Posterior vena cava (tissue), 2 donors: Measurements from ENCODE around the gene GPX2. TPM values are rescaled to one million over a fixed set of nuclear protein-coding genes. Genes with fewer than 3 reads are reported as not detected.

ENCODE experiments used
- DNase-seq: peaks from one replicate; pipeline ENCODE4 v3.0.0-alpha.2; 2020; ENCODE audit warnings: low spot score
- intact Hi-C, 2 donors: fragments of 100-400 bp; cut with DNase I; formaldehyde crosslinking; loops; one replicate each; pipeline versions ENCODE4 v1.14.1 to v1.14.2; 2022 to 2023
- total RNA-seq, 2 donors: library from RNA; stranded (reverse); fragmentation: NEBNext Ultra II Directional; extraction: Animal tissue kit (Norgen Biotek cat#: 25700); gene quantifications; one replicate each; pipeline ENCODE4 v1.2.1, GENCODE V29; 2021
- donor health status: DM: yes; HTN: yes; CAD: no.
- donor health status: DM: yes; HTN: yes; CAD: no.

GPX2 gene
- total RNA-seq, 2 donors from 2014 or later: not detected

DNA sequence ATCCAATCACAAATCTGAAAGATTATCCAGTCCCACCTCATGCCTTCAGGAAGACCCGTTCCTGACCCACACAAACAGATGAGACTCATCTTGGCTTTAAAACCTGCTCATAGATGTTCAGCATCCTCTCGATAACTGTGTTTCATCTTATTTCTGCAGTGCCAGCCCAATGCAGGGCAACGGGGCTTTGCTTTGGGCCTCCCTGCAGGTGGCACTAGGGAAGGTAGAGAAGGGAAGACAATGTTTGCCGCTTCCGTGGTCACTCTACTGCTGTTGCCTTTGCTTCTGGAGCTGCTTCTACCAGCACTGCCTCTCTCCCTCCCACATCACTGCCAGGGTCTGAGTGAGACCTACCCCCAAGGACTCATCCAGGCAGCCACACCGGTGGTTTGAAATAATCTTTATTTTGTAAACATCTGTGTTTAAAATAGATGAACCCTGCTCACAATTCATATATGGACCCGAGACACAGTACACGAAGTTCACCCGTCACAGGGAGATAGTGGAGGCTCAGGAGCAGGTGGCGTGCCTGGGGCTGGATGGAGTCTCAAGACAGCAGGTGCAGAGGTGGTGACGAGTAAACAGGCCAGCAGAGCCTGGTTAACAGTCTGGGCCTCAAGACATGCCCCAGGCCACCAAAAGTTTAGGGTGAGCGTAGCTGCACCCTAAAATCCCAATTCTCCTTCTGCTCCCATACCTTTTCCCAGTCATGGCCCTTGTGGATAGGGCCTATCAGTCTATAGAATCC lies 3.1 kb upstream of the GPX2 start:
- DNase-seq: no peak
- intact Hi-C loops: no loop called here

DNA sequence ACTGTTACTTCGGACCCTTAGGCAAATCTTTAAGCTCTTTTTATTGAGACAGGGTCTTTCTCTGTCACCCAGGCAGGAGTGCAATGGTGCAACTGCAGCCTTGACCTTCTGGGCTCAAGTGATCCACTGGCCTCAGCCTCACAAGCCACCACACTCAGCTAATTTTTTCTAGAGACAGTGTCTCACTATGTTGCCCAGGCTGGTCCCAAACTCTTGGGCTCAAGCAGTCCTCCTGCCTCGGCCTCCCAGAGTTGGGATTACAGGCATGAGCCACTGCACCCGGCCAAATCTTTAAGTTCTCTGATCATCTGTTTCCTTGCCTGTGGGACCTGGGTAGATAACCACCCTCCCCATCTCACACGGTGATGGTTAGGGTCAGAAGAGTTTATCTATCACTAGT lies 2.3 kb upstream of the GPX2 start:
- DNase-seq: no peak
- intact Hi-C loops: no loop called here

DNA sequence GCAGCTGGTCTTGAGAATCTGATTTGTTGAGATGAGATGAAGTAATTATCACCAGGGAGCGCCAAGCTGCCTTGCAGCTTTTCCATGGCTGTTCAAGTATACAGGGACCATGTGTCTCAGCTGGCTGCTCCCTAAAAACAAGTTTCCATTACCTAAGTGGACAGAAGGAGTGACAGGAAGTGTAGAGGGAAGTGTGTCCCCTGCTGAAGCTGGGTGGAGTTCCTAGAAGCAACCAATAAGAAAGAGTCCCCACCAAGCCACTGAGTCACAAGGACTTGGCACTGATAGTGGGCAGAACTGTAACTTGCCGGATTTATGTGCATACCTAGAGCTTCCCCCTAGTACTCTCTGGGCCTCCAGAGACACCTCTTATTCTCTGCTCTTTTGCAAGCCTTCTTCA lies 1.5 kb upstream of the GPX2 start:
- DNase-seq: no peak
- intact Hi-C loops: no loop called here

DNA sequence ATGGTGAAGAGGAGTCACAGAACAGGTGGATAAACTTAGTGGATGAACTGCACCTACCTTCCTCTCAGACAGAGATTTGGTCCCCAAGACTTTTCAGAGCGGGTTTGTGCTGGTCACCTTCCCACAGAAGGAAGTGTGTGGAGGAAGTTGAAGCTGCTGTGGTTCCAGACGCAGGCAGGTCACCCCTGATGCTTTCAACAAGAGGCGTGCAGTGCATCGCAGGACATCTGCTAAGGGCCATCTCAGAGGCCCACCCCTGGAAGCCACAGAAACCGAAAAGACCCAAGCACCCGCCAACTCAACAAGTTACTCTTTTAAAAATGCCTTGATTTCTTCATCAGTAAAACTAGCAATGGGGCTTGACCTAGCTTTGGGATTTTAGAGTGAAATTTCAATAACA lies 1.0 kb upstream of the GPX2 start:
- intact Hi-C loops: no loop called here
- DNase-seq: no peak

DNA sequence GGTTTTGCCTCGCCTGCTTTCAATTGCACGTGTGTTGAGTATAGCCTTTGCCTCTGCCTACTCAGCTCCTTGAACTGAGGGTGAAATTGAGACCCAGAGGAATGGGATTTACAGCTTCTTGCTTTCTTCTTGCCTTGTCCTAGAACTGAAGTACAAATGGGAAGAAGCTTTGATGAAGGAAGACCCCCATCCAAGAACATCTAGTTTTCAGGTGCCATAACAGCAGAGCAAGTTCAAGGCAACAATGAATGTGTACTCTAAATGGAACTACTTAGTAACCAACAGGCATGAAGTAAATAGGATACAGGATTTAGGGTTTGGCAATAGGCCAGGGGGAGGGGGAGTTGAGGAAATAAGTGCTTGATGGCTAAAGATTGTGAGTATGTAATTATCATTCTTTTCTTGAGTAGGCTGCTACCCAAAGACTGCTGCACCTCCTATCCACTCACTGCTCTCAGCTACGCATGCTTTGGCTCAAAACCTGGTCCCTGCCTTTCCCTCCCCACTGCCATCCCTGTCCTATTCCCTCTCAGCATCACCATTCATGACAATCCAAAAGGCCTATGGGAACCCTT lies 2.1 kb downstream of the GPX2 start:
- intact Hi-C loops: no loop called here
- DNase-seq: no peak

DNA sequence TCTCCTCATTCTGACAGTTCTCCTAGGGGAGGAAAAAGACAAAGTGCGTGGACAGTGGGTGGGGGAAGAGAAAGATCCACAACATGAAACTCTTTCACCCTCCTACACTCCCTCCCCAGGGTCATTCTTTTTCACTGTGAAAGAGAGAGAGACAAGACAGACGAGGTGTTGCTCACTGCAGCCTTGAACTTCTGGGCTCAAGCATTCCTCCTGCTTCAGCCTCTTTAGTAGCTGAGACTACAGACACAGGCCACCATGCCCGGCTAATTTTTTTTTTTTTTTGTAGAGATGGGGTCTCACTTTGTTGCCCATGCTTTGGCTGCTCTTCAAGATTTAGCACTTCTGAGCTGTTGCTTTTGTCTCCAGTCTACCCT lies 2.7 kb downstream of the GPX2 start:
- intact Hi-C loops: no loop called here
- DNase-seq: no peak

DNA sequence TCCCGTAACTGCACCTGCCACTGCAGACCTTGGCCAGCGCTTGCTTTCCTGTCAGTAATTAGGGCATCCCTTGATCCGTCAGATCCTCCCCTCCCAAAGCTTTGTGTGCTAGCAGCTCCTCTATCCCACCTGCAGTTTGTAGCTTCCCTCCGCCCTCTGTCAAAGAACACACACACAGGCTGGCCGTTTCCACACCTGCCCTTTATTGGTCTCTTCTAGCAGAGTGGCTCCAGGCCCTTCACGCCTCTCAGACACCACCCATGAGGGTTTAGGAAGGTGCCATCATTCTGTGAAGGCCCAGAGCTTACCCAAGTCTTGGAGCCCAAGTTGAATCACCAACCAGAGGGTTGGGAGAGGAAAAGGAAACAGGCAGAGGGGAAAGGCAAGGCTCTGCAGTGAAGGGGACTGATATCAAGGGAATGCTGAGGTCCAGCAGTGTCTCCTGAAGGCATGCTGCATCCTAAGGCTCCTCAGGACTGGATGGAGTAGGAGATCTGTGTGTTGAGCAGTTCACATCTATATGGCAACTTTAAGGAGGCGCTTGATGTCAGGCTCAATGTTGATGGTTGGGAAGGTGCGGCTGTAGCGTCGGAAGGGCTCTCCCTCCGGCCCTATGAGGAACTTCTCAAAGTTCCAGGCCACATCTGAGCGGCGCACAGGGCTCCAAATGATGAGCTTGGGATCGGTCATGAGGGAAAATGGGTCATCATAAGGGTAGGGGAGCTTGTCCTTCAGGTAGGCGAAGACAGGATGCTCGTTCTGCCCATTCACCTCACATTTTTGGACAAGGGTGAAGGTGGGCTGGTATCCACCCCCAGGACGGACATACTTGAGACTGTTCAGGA lies 3.4 kb downstream of the GPX2 start:
- intact Hi-C loops: no loop called here

DNA sequence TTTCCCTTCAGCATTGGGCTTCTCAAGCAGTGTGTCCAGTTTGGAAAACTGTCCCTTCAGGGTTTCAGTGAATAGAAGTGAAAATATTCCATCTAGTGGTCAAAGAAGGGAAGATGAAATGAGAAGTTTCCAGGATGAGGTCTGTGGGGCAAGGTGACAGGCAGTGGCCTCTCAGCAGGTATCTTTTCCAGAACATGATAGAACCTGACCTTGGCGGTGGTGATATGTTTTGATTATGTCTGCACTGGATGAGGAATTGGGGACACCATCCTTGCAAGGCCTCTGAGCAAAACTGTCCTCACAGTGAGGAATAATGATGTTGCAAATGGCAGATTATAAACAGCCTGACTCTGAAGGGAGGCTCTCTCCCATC lies 4.7 kb downstream of the GPX2 start:
- intact Hi-C loops: no loop called here
- DNase-seq: no peak

More for the DNA sequence above, 3.4 kb downstream of the GPX2 start:
- no peak for DNase-seq

DNA sequence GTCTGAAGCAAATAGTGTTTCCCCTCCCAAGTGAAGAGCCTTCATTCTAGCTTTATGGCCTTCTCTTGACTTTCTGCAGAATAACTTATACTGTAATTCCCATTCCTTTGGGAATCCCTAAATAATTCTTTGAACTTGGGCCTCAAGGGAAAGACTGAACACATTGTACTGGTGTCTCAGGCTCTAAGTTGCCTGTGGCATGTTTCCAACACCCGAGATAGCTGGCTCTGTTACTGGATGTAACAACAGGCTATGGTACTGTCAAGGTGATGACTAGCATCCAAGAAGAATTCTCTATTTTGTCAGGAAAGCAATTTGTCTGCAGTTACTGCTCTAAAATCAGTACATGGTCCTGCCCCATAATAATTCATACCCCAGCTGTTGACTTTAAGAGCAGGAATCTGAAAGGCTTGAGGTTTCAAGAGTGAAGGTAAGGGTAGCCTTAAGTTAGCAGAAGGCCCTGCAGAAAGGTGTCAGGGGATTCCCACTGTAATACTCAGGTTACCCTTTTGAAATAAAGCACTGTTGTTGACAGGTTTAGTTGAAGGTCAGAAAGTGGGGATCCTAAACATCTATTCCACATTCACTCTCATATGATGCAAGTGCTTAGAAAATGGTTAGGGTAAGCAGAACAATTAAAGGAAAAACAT lies 5.2 kb downstream of the GPX2 start:
- no peak for DNase-seq
- intact Hi-C loops: no loop called here

DNA sequence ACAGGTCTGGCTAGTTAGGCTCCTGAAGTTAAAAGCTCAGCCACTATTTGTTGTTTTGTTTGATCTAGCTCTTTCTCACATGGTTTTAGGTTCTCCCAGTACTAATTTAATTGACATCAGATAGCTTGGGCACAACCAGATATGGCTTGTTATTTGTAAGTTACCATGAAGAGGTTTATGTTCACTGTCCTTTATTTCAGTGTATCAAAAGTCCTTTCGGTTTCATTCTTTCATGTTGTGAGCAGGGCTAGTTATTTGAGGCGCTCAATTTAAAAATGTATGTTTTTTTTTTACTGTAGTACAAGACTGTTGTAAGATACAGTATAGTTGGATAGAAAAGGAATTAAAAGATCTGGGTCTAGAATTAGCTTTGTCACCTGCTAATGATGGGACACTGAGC lies 7.0 kb downstream of the GPX2 start:
- DNase-seq: no peak
- intact Hi-C loops: no loop called here

DNA sequence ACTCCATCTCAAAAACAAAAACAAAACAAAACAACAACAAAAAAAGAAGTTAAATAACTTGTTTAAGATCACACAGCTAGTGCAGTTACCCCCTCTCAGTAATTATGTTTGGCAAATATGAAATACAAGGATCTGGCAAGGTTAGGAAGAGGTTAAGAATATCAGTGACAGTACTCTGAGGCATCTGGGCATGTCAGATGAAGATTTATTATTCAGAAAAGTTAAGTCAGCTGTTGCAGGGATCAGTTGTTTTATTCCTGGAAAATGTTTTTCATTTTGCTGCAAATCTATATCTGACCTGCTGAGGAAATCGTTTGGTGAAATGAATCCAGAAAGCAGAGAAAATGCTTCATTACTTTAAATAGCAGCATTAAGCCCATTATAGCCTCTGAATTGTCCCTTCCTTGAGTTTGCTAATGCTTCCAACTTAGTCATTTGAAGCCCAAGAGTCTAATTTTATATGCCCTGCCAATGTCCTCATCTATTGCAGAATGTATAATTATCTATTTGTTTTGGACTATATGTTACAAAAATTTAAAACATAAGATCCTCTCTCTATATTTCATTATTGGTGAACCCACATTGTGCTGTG lies 8.1 kb downstream of the GPX2 start:
- DNase-seq: no peak
- intact Hi-C loops: no loop called here

DNA sequence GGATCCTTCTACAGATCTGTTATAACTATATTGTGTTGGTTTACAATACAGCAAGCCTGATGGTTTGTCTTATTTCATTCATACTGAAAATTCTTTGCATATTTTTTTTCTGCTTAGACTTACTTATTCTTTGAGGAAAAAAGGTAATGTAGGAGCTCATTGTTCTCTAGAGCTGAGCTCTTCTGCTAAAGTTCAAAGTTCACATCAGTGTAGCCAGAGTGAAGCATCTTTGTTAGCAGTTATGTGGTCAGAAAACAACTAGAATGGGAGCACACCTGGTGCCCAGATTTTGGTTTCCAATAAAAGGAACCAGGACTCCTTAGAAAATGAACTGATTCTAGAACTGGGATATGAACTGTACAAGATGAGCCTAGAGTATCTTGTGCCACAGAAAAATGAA lies 10.3 kb downstream of the GPX2 start:
- no peak for DNase-seq
- intact Hi-C loops: no loop called here

DNA sequence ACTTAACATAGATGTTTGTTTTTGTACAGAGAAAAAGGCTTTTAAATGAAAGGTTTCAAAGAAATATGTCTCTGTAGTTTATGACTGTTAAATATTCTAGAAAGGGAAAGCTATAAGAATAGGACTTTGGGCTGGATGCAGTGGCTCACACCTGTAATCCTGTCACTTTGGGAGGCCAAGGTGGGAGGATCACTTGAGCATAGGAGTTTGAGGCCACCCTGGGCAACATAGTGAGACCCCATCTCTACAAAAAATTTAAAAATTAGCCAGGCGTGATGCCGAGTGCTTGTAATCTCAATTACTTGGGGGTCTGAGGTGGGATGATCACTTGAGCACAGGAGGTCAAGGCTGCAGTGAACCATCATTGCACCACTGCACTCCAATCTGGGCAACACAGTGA lies 11.4 kb downstream of the GPX2 start:
- DNase-seq: no peak
- intact Hi-C loops: no loop called here

DNA sequence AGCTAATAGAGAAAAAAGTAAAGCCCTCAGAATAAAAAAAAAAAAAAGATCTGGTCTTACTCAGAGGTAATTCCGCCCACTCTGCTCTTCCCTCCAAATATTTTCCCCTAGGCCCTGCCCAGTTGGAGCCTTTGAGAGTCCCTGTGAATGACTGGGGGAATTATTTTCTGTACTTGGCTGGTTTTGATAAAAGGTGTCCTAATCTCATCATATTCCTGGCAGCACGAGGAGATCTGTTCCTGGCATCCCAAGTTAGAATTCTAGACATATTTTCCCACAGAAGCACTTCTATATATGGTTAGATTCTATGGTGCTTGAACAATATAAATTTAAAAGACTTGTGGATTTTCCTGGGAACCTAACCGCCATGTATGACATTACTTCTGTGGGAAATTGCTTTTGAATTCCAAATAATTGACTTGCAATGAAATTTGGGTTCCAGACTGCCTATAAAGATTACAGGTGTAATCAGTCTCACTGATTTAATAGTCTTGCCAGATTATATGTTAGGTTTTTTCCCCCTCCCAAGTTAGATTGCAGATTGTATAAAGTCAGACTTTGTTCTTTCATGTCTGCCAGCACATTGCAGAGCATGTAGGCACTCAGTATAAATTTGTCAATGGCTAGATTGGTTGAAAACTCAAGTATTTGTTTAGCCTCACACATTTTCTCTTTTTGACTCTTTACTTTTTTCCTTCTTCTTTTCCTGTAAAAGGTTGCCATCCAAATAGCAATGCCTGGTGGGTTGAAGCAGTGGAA lies 12.3 kb downstream of the GPX2 start:
- DNase-seq: no peak

DNA sequence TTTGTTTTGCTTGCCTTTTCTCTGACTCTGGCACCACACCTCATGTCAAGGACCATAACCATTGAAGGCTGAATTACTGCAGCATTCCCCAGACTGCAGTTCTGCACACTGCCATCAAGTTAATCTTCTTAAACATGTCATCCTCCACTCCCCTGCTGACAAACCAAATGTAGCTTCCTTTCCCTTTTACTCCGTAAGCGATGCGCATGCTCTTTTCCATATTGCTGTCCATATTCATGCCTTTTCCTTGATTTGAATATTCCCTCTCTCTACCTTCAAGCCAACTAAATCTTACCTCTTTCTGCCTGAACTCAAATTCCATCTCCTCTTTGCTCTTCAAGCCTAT lies 13.6 kb downstream of the GPX2 start:
- DNase-seq: no peak
- intact Hi-C loops: no loop called here

More for the DNA sequence above, 12.3 kb downstream of the GPX2 start:
- intact Hi-C loops: loop anchor here in 1 of 2 donors (1.0 kb wide), 1 partner anchor 44 kb away; no protein-coding TSS in a partner anchor

DNA sequence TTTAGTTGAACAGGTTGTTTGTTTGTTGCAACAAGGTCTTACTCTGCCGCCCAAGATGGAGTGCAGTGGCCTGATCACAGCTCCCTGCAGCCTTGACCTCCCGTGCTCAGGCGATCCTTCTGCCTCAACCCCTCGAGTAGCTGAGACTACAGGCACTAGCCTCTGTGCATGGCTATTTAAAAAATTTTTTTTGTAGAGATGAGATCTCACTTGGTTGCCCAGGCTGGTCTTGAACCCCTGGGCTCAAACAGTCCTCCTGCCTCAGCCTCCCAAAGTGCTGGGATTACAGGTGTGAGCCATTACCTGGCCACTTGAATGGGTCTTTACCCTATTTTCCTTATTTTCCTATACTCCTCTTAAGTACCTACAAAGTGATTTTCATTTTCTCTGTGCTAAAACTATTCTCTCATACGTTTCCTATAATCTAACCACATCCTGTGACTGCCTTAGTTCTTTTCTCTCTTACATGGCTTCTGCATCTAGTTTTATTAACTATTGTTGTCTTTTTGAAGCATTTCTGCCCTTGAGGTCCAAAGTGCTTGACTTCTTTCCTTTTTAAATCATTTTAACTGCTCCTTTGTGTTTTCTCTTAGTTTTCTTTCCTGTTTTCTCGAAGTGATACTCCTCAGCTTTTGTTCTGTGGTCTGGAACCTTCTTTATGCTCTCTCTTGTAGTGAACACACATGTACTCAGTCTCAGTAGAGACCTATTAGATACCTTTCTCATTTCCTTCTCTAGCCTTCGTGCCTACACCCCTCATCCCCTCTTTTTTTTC lies 14.1 kb downstream of the GPX2 start:
- intact Hi-C loops: no loop called here

DNA sequence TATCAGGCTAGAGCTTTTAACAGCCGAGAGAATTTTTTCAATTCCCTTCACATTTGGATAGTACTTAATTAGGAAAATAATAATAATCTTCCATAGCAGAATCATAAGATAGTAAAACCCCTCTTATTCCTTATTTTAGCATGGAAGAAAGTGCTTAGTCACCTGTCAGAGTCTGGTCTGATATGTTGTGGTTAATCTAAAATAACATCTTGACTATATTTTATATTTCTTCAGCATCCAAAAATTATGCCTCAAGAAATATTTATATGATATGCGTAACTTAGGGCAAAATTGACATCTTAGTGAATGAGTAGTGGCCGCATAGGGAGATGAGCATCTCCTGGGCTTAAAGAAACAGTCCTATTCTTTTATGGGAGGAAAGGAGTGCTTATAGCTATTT lies 15.5 kb downstream of the GPX2 start:
- no peak for DNase-seq
- intact Hi-C loops: no loop called here

More for the DNA sequence above, 14.1 kb downstream of the GPX2 start:
- DNase-seq: no peak

DNA sequence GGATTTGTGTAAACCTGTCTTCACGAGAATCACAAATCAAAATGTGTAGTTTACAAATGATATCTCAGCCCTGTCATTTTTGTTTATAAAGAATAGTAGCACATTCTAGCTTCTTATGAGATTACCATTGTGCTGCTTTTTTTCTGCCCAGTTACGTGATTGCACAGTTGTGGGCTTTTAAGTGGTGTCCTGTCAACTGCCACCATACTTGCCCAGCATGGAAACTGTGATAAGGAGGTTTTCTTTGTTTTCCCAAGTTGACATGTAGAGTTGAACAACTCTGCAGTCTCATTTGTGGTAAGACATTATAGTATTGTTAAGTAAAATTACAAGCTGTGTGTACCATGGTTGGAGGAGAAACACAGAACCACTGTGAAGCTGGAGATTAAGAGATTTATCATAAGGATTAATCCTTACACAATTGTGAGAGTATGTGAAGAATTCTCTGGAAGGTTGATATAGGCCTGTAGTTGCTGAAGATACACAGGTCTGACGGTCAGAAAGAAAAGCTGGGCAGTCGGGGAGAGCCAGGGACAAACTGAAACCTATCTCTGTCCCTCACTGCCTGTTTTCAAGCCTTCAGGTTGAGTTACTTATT lies 16.0 kb downstream of the GPX2 start:
- no peak for DNase-seq
- intact Hi-C loops: no loop called here
